ENCODE results near the gene PLD1.

DNA sequence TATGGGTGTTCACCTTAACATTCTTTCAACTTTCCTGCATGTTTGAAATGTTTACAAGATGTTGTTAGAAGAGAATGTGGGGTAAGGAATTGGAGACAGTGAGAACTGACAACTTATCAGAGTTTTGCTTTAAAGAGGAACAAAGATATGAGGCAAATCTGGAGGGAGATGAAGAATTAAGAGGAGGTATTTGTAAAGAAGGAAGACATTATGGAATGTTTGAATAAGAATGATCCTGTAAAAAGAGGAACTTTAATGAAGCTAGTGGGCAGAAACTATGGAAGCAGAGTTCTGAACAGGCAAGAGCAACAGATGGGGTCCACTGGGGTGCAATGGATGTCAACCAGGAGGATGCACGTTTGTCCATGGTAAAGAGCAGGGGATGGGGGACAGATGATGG, 27.7 kb downstream of the PLD1 start:
- TF ChIP-seq, protein P1, sequence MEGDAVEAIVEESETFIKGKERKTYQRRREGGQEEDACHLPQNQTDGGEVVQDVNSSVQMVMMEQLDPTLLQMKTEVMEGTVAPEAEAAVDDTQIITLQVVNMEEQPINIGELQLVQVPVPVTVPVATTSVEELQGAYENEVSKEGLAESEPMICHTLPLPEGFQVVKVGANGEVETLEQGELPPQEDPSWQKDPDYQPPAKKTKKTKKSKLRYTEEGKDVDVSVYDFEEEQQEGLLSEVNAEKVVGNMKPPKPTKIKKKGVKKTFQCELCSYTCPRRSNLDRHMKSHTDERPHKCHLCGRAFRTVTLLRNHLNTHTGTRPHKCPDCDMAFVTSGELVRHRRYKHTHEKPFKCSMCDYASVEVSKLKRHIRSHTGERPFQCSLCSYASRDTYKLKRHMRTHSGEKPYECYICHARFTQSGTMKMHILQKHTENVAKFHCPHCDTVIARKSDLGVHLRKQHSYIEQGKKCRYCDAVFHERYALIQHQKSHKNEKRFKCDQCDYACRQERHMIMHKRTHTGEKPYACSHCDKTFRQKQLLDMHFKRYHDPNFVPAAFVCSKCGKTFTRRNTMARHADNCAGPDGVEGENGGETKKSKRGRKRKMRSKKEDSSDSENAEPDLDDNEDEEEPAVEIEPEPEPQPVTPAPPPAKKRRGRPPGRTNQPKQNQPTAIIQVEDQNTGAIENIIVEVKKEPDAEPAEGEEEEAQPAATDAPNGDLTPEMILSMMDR (IDR thresholded peaks at IDR 0.05) = no peak
- TF ChIP-seq EZH2phosphoT487 (IDR thresholded peaks at IDR 0.05) (no peak), EZH2 (IDR thresholded peaks at IDR 0.05) (no peak)
